H1 (cell line): Measurements from ENCODE around the gene NEK9. TPM values are rescaled to one million over a fixed set of nuclear protein-coding genes. Genes with fewer than 3 reads are reported as not detected.

Experiments
- SIN3A ChIP-seq, 2 experiments: IDR thresholded peaks in 1 of 2; conservative IDR thresholded peaks in 1 of 2; 2 replicates each; pipeline ENCODE4 v1.6.1; 2011 to 2012; ENCODE audit warnings: low read length in 2 of 2, improper control_type of control experiment in 1 of 2, low read depth in 1 of 2, mild to moderate bottlenecking in 1 of 2
- polyA plus RNA-seq, 7 experiments: library from polyadenylated mRNA; depleted of rRNA in 3 of 7; stranded (reverse) in 5 of 7; unstranded in 2 of 7; fragments of >200 nt in 5 of 7; fragments of 200-250 nt in 2 of 7; gene quantifications; 1 replicate in 5 of 7; 2 replicates in 1 of 7; 4 replicates in 1 of 7; pipeline versions ENCODE4 v1.2.1 to v1.2.3, GENCODE V29; 2011 to 2013; ENCODE audit warnings: missing spikeins in 2 of 7, mixed read lengths in 2 of 7
- total RNA-seq: library from RNA; stranded (reverse); fragmentation: NEBNext Ultra II Directional; extraction: Animal tissue kit (Norgen Biotek cat#: 25700); gene quantifications from 2 replicates; pipeline ENCODE4 v1.2.1, GENCODE V29; 2021

NEK9 gene
- total and polyA plus RNA-seq, 2 of the 8 experiments (the other 6 are each of a cell fraction or from before 2014, with no cell fraction given): 16.0 to 43.6 TPM

GRCh38 chr14:75063491-75064204 is 63.2 kb downstream of the NEK9 start, which contains the start of gene ACYP1 (continued):
- peak in 1 of 2 experiments; percentile 80; a peak in 1 of 4 replicates for TF ChIP-seq SIN3A (conservative IDR thresholded peaks at IDR 0.05 in 1 of 2, IDR thresholded peaks at IDR 0.05 in 1 of 2; ENCODE audit: low read depth in 1 of 2, low read length in 2 of 2)
- TF ChIP-seq, all 59 proteins: peak for 14
